Endothelial cell of umbilical vein (primary cell): ENCODE results near the gene CCDC116. TPM values are rescaled to one million over a fixed set of nuclear protein-coding genes. Genes with fewer than 3 reads are reported as not detected.

Source experiments
- BruUV-seq: library from RNA; stranded (reverse); fragments of 400-500 nt; replicated peaks from 2 replicates; lab custom pipeline; 2021; lab: Mats Ljungman, UMichigan
- CTCF ChIA-PET: fragments of 300-600, 350-600 bp; sonication (Branson Sonifier 250); formaldehyde crosslinking; loops from one replicate; lab custom pipeline; 2021; ENCODE audit warnings: antibody characterized with exemption, inconsistent platforms; lab: Charles Lee
- POLR2A ChIA-PET: fragments of 300-600, 350-600 bp; sonication (Branson Sonifier 250); formaldehyde crosslinking; loops from one replicate; lab custom pipeline; 2021; ENCODE audit warnings: antibody characterized with exemption, inconsistent platforms; lab: Charles Lee
- DNase-seq: peaks from one replicate; pipeline ENCODE4 v3.0.0-alpha.2; 2011; ENCODE audit warnings: low read depth, low spot score
- FAIRE-seq: peaks from 2 replicates; lab custom pipeline; 2011; peaks lifted over from hg19 to GRCh38; lab: Jason Lieb, UNC
- H2AFZ ChIP-seq: 2 replicates; pipeline ENCODE4 v1.6.0; 2012; ENCODE audit warnings: low read depth, low read length, control low read depth, inconsistent platforms
- H3K27ac ChIP-seq: 2 replicates; pipeline ENCODE4 v1.5.1; 2011; ENCODE audit warnings: low read depth, mild to moderate bottlenecking, control low read depth, low read length, moderate library complexity; ENCODE audit not compliant: insufficient read depth
- H3K27me3 ChIP-seq, 2 experiments: 2 replicates each; pipeline versions ENCODE4 v1.6.0 to v1.6.1; 2011; ENCODE audit warnings: low read length in 2 of 2, mixed read lengths in 1 of 2; ENCODE audit not compliant: control insufficient read depth in 2 of 2, insufficient read depth in 2 of 2
- H3K36me3 ChIP-seq, 2 experiments: 2 replicates in 1 of 2; 3 replicates in 1 of 2; pipeline ENCODE4 v1.5.1; 2011; ENCODE audit warnings: low read length in 2 of 2, mild to moderate bottlenecking in 1 of 2, moderate library complexity in 1 of 2; ENCODE audit not compliant: control insufficient read depth in 2 of 2, insufficient read depth in 2 of 2; ENCODE audit errors: extremely low read depth in 1 of 2
- H3K4me1 ChIP-seq: 3 replicates; pipeline ENCODE4 v1.5.1; 2011; ENCODE audit warnings: mild to moderate bottlenecking, low read length; ENCODE audit not compliant: control insufficient read depth, insufficient read depth; ENCODE audit errors: extremely low read depth
- H3K4me2 ChIP-seq: 2 replicates; pipeline ENCODE4 v1.6.1; 2011; ENCODE audit warnings: low read length, control low read depth, mixed read lengths; ENCODE audit not compliant: insufficient read depth
- H3K4me3 ChIP-seq, 3 experiments: fragments of 200-600 bp in 1 of 3; sonication (generic), shearing (Covaris generic) in 1 of 3; replicated peaks in 1 of 3; 2 replicates each; pipeline ENCODE4 v1.5.1; 2011 to 2016; ENCODE audit warnings: control low read depth in 3 of 3, low read length in 3 of 3, mild to moderate bottlenecking in 2 of 3, inconsistent platforms in 1 of 3, low read depth in 1 of 3, moderate library complexity in 1 of 3; ENCODE audit not compliant: insufficient read depth in 1 of 3
- H3K79me2 ChIP-seq: 2 replicates; pipeline ENCODE4 v1.6.0; 2012; ENCODE audit warnings: low read length, inconsistent platforms; ENCODE audit not compliant: control insufficient read depth, insufficient read depth
- H3K9ac ChIP-seq: replicated peaks from 2 replicates; pipeline ENCODE3; 2011; ENCODE audit warnings: low read length, control low read depth; ENCODE audit not compliant: insufficient read depth; ENCODE audit errors: extremely low read depth
- H3K9me1 ChIP-seq: replicated peaks from 3 replicates; pipeline ENCODE4 v1.6.0; 2011; ENCODE audit warnings: mild to moderate bottlenecking, low read length; ENCODE audit not compliant: control insufficient read depth, insufficient read depth; ENCODE audit errors: extremely low read depth
- H3K9me3 ChIP-seq: replicated peaks from 2 replicates; pipeline ENCODE4 v1.5.1; 2012; ENCODE audit warnings: low read length, inconsistent platforms; ENCODE audit not compliant: control insufficient read depth, insufficient read depth
- H4K20me1 ChIP-seq: replicated peaks from 2 replicates; pipeline ENCODE3; 2011; ENCODE audit warnings: mild to moderate bottlenecking, low read length; ENCODE audit not compliant: control insufficient read depth, insufficient read depth; ENCODE audit errors: extremely low read depth
- dilution Hi-C: fragments of 300-500 bp; cut with MboI; formaldehyde crosslinking; loops from one replicate; pipeline ENCODE4 v1.15.0; 2019; ENCODE audit warnings: low sequenced_read_pairs; ENCODE audit not compliant: extremely low pct_ligation_motif_present
- intact Hi-C: fragments of 100-400 bp; cut with micrococcal nuclease; formaldehyde crosslinking; loops from one replicate; pipeline ENCODE4 v1.10.0; 2022
- polyA plus RNA-seq, 4 experiments: library from polyadenylated mRNA; depleted of rRNA in 3 of 4; stranded (reverse) in 3 of 4; unstranded in 1 of 4; fragments of >200 nt; gene quantifications; 2 replicates each; pipeline versions ENCODE4 v1.2.1 to v1.2.3, GENCODE V29; 2011 to 2012; ENCODE audit warnings: missing spikeins in 1 of 4
- total RNA-seq: library from RNA; stranded (reverse); gene quantifications from 2 replicates; pipeline ENCODE4 v1.2.3, GENCODE V29; 2021
- TF ChIP-seq, protein P1 (sequence below), 2 donors: IDR thresholded peaks; 1 replicate in 1 of 2; 2 replicates in 1 of 2; pipeline ENCODE4 v1.5.1; 2011; ENCODE audit warnings: low read length in 2 of 2, mild to moderate bottlenecking in 2 of 2, moderate library complexity in 2 of 2, control low read depth in 1 of 2, inconsistent platforms in 1 of 2, low read depth in 1 of 2; ENCODE audit not compliant: insufficient read depth in 1 of 2; ENCODE audit errors: extremely low read depth in 1 of 2
- TF ChIP-seq, protein P2 (sequence below): IDR thresholded peaks from 2 replicates; pipeline ENCODE4 v1.6.1; 2011; ENCODE audit not compliant: insufficient read depth, insufficient read length

The CCDC116 gene
- total and polyA plus RNA-seq, 2 donors (not counting 3 experiments of a cell fraction or from before 2014, with no cell fraction given) = 0.21 to 0.33 TPM

DNA sequence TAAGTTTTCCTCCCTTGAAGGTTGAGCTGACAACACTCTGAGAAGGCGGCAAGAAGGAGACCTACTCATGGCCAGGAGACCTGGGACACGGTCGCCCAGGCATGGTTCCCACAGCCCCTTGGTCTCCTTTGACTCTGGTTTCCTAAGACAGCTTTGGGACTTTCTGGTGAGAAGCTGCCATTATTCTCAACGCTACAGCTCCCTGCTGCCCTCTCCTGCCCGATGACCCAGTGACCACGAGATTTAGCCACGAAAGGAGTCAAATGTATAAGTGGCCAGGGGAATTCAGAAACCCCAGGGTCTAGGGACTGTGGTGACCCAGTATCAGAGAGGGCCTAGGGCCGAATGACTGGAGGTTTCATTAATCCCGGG, 8.8 kb downstream of the CCDC116 start:
- POLR2A ChIA-PET = interaction anchor here (0.9 to 1.4 kb wide), 2 partner anchors 11 to 38 kb away, joined by 4 to 9 read pairs; no protein-coding TSS in a partner anchor
- Histone ChIP-seq H3K79me2 (peaks cover 17% of the 10 kb centered on the region), H2AFZ (peak overlapping the region; percentile 79), H3K27ac (peak overlapping the region; percentile 56), H3K4me3 (peak overlapping the region; percentile 57 to 60 (median 58)), H3K9me3 (no peaks in the 10 kb centered on the region), H3K9me1 (no peaks in the 10 kb centered on the region), H4K20me1 (no peaks in the 10 kb centered on the region), H3K4me2 (peak overlapping the region; percentile 85), H3K36me3 (peaks cover 3 to 8% of the 10 kb centered on the region in 2 experiments), H3K27me3 (no peaks in the 10 kb centered on the region), H3K4me1 (peaks cover 14% of the 10 kb centered on the region), H3K9ac (peak overlapping the region; percentile 86)
- CTCF ChIA-PET = interaction anchor here (1.0 to 3.5 kb wide), 11 partner anchors 8 to 756 kb away, joined by 3 to 41 read pairs (median 8); partner anchors contain the start of genes CCDC116, PPM1F and YDJC
- FAIRE-seq (no peak), DNase-seq (peak; percentile 76)
- TF ChIP-seq, protein P1, sequence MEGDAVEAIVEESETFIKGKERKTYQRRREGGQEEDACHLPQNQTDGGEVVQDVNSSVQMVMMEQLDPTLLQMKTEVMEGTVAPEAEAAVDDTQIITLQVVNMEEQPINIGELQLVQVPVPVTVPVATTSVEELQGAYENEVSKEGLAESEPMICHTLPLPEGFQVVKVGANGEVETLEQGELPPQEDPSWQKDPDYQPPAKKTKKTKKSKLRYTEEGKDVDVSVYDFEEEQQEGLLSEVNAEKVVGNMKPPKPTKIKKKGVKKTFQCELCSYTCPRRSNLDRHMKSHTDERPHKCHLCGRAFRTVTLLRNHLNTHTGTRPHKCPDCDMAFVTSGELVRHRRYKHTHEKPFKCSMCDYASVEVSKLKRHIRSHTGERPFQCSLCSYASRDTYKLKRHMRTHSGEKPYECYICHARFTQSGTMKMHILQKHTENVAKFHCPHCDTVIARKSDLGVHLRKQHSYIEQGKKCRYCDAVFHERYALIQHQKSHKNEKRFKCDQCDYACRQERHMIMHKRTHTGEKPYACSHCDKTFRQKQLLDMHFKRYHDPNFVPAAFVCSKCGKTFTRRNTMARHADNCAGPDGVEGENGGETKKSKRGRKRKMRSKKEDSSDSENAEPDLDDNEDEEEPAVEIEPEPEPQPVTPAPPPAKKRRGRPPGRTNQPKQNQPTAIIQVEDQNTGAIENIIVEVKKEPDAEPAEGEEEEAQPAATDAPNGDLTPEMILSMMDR (IDR thresholded peaks at IDR 0.05; ENCODE audit: extremely low read depth in 1 of 2, insufficient read depth in 1 of 2, low read depth in 1 of 2, low read length in 2 of 2) = peak; percentile 34 to 57
- TF ChIP-seq, protein P2, sequence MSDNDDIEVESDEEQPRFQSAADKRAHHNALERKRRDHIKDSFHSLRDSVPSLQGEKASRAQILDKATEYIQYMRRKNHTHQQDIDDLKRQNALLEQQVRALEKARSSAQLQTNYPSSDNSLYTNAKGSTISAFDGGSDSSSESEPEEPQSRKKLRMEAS = no peak
- dilution Hi-C loops (no loop called here), intact Hi-C loops (no loop called here)
- BruUV-seq = TSS peak; percentile 94
